ENCODE results near the gene TMTC3. TPM values are rescaled to one million over a fixed set of nuclear protein-coding genes. Genes with fewer than 3 reads are reported as not detected.

The TMTC3 gene
- total and polyA plus RNA-seq, 2 donors (not counting 3 experiments of a cell fraction or from before 2014, with no cell fraction given), result 7.8 to 36.5 TPM

DNA sequence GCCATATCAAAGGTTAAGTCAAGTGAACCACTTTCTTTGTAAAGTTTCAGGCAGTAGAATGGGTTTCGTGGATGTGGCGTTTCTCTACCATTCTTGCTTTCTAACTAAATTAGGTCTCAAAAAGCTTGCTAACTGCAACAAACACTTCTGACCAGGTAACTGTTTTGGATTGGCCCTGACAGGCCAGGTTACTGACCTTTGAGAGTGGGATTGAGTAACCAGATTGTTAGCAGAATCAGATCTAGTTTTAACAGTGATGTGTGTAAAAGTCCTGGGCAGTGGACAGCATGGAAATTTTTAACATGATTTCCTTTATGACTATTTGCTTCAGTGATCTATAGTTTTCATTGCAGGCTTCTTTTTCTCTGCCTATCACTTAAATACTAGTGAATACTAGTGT is 57.9 kb downstream of the TMTC3 start:
- H3K4me1 ChIP-seq (ENCODE audit: control insufficient read depth, extremely low read depth, insufficient read depth, low read length), result no peaks in the 10 kb centered on the region
- FAIRE-seq (no peak), DNase-seq (ENCODE audit: low read depth, low spot score) (no peak)
- H3K4me2 ChIP-seq (ENCODE audit: insufficient read depth, low read length), result no peak overlapping the region
- H3K27ac ChIP-seq (ENCODE audit: insufficient read depth, low read depth, low read length), result no peak overlapping the region
- no peaks in the 10 kb centered on the region for H3K27me3 ChIP-seq (ENCODE audit: control insufficient read depth in 2 of 2, insufficient read depth in 2 of 2, low read length in 2 of 2)
- H3K9me3 ChIP-seq (replicated peaks; ENCODE audit: control insufficient read depth, insufficient read depth, low read length), result no peaks in the 10 kb centered on the region
- no peak overlapping the region for H3K9ac ChIP-seq (replicated peaks; ENCODE audit: extremely low read depth, insufficient read depth, low read length)
- no peak overlapping the region for H3K4me3 ChIP-seq (replicated peaks in 1 of 3; ENCODE audit: insufficient read depth in 1 of 3, low read depth in 1 of 3, low read length in 3 of 3)
- CTCF ChIA-PET, result interaction anchor here (1.8 kb wide), 1 partner anchor 11 kb away, joined by 4 read pairs; no protein-coding TSS in a partner anchor
- no peaks in the 10 kb centered on the region for H3K9me1 ChIP-seq (replicated peaks; ENCODE audit: control insufficient read depth, extremely low read depth, insufficient read depth, low read length)
- no peaks in the 10 kb centered on the region for H3K36me3 ChIP-seq (ENCODE audit: control insufficient read depth in 2 of 2, extremely low read depth in 1 of 2, insufficient read depth in 2 of 2, low read length in 2 of 2)
- intact Hi-C loops (cut with micrococcal nuclease) (no loop called here), dilution Hi-C loops (cut with MboI; ENCODE audit: extremely low pct_ligation_motif_present, low sequenced_read_pairs) (no loop called here)
- BruUV-seq (replicated peaks), result no TSS peak
- H2AFZ ChIP-seq (ENCODE audit: low read depth, low read length), result no peak overlapping the region
- no peaks in the 10 kb centered on the region for H4K20me1 ChIP-seq (replicated peaks; ENCODE audit: control insufficient read depth, extremely low read depth, insufficient read depth, low read length)
- POLR2A ChIA-PET, result no interaction called here
- no peaks in the 10 kb centered on the region for H3K79me2 ChIP-seq (ENCODE audit: control insufficient read depth, insufficient read depth, low read length)
- no peak for TF ChIP-seq MYC (IDR thresholded peaks at IDR 0.05; ENCODE audit: low read depth, low read length)
- no peak for TF ChIP-seq EZH2 (IDR thresholded peaks at IDR 0.05; ENCODE audit: borderline replicate concordance, low read depth, low read length, severe bottlenecking)
- TF ChIP-seq POLR2AphosphoS5 (IDR thresholded peaks at IDR 0.05; ENCODE audit: insufficient read depth, low read depth, low read length), result no peak
- TF ChIP-seq, protein P1, sequence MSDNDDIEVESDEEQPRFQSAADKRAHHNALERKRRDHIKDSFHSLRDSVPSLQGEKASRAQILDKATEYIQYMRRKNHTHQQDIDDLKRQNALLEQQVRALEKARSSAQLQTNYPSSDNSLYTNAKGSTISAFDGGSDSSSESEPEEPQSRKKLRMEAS (IDR thresholded peaks at IDR 0.05; ENCODE audit: insufficient read depth, insufficient read length), result no peak
- no peak for TF ChIP-seq JUN (IDR thresholded peaks at IDR 0.05; ENCODE audit: borderline replicate concordance, insufficient read depth, insufficient read length, low read depth)
- TF ChIP-seq POLR2A (IDR thresholded peaks at IDR 0.05; ENCODE audit: low read depth, low read length), result no peak
- TF ChIP-seq, protein P2, sequence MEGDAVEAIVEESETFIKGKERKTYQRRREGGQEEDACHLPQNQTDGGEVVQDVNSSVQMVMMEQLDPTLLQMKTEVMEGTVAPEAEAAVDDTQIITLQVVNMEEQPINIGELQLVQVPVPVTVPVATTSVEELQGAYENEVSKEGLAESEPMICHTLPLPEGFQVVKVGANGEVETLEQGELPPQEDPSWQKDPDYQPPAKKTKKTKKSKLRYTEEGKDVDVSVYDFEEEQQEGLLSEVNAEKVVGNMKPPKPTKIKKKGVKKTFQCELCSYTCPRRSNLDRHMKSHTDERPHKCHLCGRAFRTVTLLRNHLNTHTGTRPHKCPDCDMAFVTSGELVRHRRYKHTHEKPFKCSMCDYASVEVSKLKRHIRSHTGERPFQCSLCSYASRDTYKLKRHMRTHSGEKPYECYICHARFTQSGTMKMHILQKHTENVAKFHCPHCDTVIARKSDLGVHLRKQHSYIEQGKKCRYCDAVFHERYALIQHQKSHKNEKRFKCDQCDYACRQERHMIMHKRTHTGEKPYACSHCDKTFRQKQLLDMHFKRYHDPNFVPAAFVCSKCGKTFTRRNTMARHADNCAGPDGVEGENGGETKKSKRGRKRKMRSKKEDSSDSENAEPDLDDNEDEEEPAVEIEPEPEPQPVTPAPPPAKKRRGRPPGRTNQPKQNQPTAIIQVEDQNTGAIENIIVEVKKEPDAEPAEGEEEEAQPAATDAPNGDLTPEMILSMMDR (IDR thresholded peaks at IDR 0.05; ENCODE audit: extremely low read depth in 1 of 2, insufficient read depth in 1 of 2, low read depth in 1 of 2, low read length in 2 of 2), result no peak
- no peak for TF ChIP-seq FOS (IDR thresholded peaks at IDR 0.05; ENCODE audit: borderline replicate concordance, insufficient read depth, low read length)
- TF ChIP-seq GATA2 (IDR thresholded peaks at IDR 0.05; ENCODE audit: insufficient read depth, insufficient read length, low read depth, low read length), result no peak

Measured in endothelial cell of umbilical vein (primary cell).